Measurements from ENCODE around the gene SIX1. TPM values are rescaled to one million over a fixed set of nuclear protein-coding genes. Genes with fewer than 3 reads are reported as not detected.

SIX1 gene
- total RNA-seq, 4 donors from 2014 or later: 0.31 to 0.64 TPM; not detected in 2

DNA sequence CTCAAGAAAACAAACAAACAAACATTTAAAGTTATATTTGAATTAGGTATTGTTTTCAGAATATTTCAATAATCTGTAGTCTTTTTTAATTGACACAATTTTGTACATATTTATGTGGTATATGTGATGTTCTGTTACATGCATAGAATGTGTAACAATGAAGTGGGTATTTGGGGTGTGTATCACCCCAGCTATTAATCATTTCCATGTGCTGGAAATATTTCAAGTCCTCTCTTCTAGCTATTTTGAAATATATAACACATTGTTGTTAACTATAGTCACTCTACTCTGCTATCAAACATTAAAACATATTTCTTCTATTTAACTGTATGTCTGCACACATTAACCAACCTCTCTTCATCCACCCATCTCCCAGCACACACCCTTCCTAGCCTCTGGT is 32.0 kb upstream of the SIX1 start:
- Histone ChIP-seq H3K4me1 (no peaks in the 10 kb centered on the region), H3K27me3 (no peaks in the 10 kb centered on the region), H3K36me3 (no peaks in the 10 kb centered on the region), H3K9me3 (peaks cover 6% of the 10 kb centered on the region), H3K4me3 (no peak overlapping the region), H3K27ac (no peak overlapping the region)
- TF ChIP-seq POLR2AphosphoS5 (IDR thresholded peaks at IDR 0.05): no peak
- TF ChIP-seq POLR2A (IDR thresholded peaks at IDR 0.05): no peak
- TF ChIP-seq EP300 (IDR thresholded peaks at IDR 0.05): no peak
- TF ChIP-seq, protein P1, sequence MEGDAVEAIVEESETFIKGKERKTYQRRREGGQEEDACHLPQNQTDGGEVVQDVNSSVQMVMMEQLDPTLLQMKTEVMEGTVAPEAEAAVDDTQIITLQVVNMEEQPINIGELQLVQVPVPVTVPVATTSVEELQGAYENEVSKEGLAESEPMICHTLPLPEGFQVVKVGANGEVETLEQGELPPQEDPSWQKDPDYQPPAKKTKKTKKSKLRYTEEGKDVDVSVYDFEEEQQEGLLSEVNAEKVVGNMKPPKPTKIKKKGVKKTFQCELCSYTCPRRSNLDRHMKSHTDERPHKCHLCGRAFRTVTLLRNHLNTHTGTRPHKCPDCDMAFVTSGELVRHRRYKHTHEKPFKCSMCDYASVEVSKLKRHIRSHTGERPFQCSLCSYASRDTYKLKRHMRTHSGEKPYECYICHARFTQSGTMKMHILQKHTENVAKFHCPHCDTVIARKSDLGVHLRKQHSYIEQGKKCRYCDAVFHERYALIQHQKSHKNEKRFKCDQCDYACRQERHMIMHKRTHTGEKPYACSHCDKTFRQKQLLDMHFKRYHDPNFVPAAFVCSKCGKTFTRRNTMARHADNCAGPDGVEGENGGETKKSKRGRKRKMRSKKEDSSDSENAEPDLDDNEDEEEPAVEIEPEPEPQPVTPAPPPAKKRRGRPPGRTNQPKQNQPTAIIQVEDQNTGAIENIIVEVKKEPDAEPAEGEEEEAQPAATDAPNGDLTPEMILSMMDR (IDR thresholded peaks at IDR 0.05): no peak
- no peak for DNase-seq (ENCODE audit: low spot score in 2 of 2)

- 89% methylated on average over 3 of the region's 3 CpGs for WGBS
- H3K36me3 ChIP-seq: no peaks in the 10 kb centered on the region
Measured at GRCh38 chr14:60680511-60680910, 31.2 kb upstream of the SIX1 start.

GRCh38 chr14:60679566-60680258 is 30.4 kb upstream of the SIX1 start:
- Histone ChIP-seq H3K36me3 (no peaks in the 10 kb centered on the region), H3K27me3 (no peaks in the 10 kb centered on the region), H3K4me3 (no peak overlapping the region), H3K9me3 (peaks cover 6% of the 10 kb centered on the region), H3K4me1 (no peaks in the 10 kb centered on the region), H3K27ac (no peak overlapping the region)
- WGBS: 72% methylated on average over 4 of the region's 4 CpGs
- no peak for DNase-seq (ENCODE audit: low spot score in 2 of 2)
- no peak for TF ChIP-seq POLR2AphosphoS5 (IDR thresholded peaks at IDR 0.05)
- TF ChIP-seq, protein P1 (IDR thresholded peaks at IDR 0.05): no peak
- no peak for TF ChIP-seq POLR2A (IDR thresholded peaks at IDR 0.05)
- no peak for TF ChIP-seq EP300 (IDR thresholded peaks at IDR 0.05)

More at GRCh38 chr14:60680511-60680910, 31.2 kb upstream of the SIX1 start:
- peaks cover 6% of the 10 kb centered on the region for H3K9me3 ChIP-seq
- no peak overlapping the region for H3K27ac ChIP-seq
- DNase-seq (ENCODE audit: low spot score in 2 of 2): no peak
- no peaks in the 10 kb centered on the region for H3K4me1 ChIP-seq
- no peak for TF ChIP-seq POLR2AphosphoS5 (IDR thresholded peaks at IDR 0.05)
- TF ChIP-seq, protein P1 (IDR thresholded peaks at IDR 0.05): no peak
- no peak for TF ChIP-seq POLR2A (IDR thresholded peaks at IDR 0.05)
- TF ChIP-seq EP300 (IDR thresholded peaks at IDR 0.05): no peak
- H3K4me3 ChIP-seq: no peak overlapping the region
- H3K27me3 ChIP-seq: no peaks in the 10 kb centered on the region

DNA sequence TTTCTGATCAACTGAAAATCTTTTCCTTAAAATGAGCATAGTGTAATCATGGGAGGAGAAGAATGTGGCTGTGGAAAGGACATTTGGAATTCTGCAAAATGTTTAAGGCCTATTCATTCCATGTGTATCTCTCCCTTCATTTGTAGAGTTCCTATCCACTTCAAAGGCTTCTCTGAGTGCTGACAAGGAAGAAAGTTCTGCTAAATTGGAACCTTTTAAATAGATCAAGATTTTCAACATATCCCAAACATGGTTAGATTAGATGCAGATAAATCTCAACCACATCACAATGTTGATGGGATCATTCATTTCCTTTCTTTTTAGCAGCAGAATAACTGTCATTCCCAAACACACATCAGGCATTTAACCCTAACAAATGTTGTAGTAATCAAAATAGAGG is 28.4 kb upstream of the SIX1 start:
- DNase-seq (ENCODE audit: low spot score in 2 of 2): no peak
- H3K27ac ChIP-seq: no peak overlapping the region
- H3K36me3 ChIP-seq: no peaks in the 10 kb centered on the region
- no peaks in the 10 kb centered on the region for H3K9me3 ChIP-seq
- H3K4me1 ChIP-seq: no peaks in the 10 kb centered on the region
- no peaks in the 10 kb centered on the region for H3K27me3 ChIP-seq
- TF ChIP-seq EP300 (IDR thresholded peaks at IDR 0.05) (no peak), POLR2AphosphoS5 (IDR thresholded peaks at IDR 0.05) (no peak), POLR2A (IDR thresholded peaks at IDR 0.05) (no peak)
- TF ChIP-seq, protein P1 (IDR thresholded peaks at IDR 0.05): no peak
- no peak overlapping the region for H3K4me3 ChIP-seq

GRCh38 chr14:60670989-60671388 is 21.7 kb upstream of the SIX1 start:
- no peak for DNase-seq (ENCODE audit: low spot score in 2 of 2)
- TF ChIP-seq POLR2AphosphoS5 (IDR thresholded peaks at IDR 0.05): no peak
- no peak for TF ChIP-seq POLR2A (IDR thresholded peaks at IDR 0.05)
- TF ChIP-seq EP300 (IDR thresholded peaks at IDR 0.05): no peak
- TF ChIP-seq, protein P1 (IDR thresholded peaks at IDR 0.05): no peak
- H3K27ac ChIP-seq: no peak overlapping the region
- H3K36me3 ChIP-seq: no peaks in the 10 kb centered on the region
- peaks cover 4% of the 10 kb centered on the region for H3K27me3 ChIP-seq
- no peaks in the 10 kb centered on the region for H3K4me1 ChIP-seq
- 81% methylated on average over 3 of the region's 3 CpGs for WGBS
- no peak overlapping the region for H3K4me3 ChIP-seq
- H3K9me3 ChIP-seq: no peaks in the 10 kb centered on the region
